Stomach (tissue), 4 donors: ENCODE data around the gene GNAO1.

ENCODE experiments used
- EP300 ChIP-seq: sonication (generic); formaldehyde crosslinking; IDR thresholded peaks from one replicate; pipeline ENCODE4 v1.6.1; 2017; ENCODE audit warnings: antibody characterized with exemption
- POLR2A ChIP-seq, 4 donors: fragments of 450-650 bp; IDR thresholded peaks; one replicate each; pipeline ENCODE4 v1.6.1; 2016; ENCODE audit warnings: antibody characterized with exemption in 4 of 4, control low read depth in 2 of 4, mild to moderate bottlenecking in 1 of 4, moderate library complexity in 1 of 4
- POLR2AphosphoS5 ChIP-seq, 3 donors: sonication (generic); formaldehyde crosslinking; IDR thresholded peaks; one replicate each; pipeline ENCODE4 v1.6.1; 2016; ENCODE audit warnings: antibody characterized with exemption in 3 of 3
- TF ChIP-seq, protein P1 (sequence below), 7 experiments: fragments of 450-650 bp in 4 of 7; fragments of 200-600 bp in 3 of 7; sonication (generic) in 3 of 7; IDR thresholded peaks; one replicate each; pipeline ENCODE4 v1.5.1; 2016 to 2019; ENCODE audit warnings: antibody characterized with exemption in 7 of 7, control low read depth in 2 of 7, mild to moderate bottlenecking in 1 of 7

- TF ChIP-seq, protein P1, sequence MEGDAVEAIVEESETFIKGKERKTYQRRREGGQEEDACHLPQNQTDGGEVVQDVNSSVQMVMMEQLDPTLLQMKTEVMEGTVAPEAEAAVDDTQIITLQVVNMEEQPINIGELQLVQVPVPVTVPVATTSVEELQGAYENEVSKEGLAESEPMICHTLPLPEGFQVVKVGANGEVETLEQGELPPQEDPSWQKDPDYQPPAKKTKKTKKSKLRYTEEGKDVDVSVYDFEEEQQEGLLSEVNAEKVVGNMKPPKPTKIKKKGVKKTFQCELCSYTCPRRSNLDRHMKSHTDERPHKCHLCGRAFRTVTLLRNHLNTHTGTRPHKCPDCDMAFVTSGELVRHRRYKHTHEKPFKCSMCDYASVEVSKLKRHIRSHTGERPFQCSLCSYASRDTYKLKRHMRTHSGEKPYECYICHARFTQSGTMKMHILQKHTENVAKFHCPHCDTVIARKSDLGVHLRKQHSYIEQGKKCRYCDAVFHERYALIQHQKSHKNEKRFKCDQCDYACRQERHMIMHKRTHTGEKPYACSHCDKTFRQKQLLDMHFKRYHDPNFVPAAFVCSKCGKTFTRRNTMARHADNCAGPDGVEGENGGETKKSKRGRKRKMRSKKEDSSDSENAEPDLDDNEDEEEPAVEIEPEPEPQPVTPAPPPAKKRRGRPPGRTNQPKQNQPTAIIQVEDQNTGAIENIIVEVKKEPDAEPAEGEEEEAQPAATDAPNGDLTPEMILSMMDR (IDR thresholded peaks at IDR 0.05): no peak
- no peak for TF ChIP-seq POLR2AphosphoS5 (IDR thresholded peaks at IDR 0.05)
- no peak for TF ChIP-seq EP300
- no peak for TF ChIP-seq POLR2A (IDR thresholded peaks at IDR 0.05)
Observed at GRCh38 chr16:56192986-56193945, 2.0 kb downstream of the GNAO1 start.
